ENCODE measurements around the gene PLCL1.

Gene PLCL1

GRCh38 chr2:198065322-198065721, 260.9 kb downstream of the PLCL1 start:
- DNase-seq (ENCODE audit: low read depth): no peak
- TF ChIP-seq MAX (IDR thresholded peaks at IDR 0.05; ENCODE audit: low read depth, low read length) (no peak), MYC (IDR thresholded peaks at IDR 0.05; ENCODE audit: low read depth, low read length) (no peak), POLR2A (IDR thresholded peaks at IDR 0.05; ENCODE audit: extremely low read depth, insufficient read length) (no peak), CTCF (IDR thresholded peaks at IDR 0.05; ENCODE audit: low read depth, low read length) (no peak)
- no peak overlapping the region for H3K4me3 ChIP-seq (ENCODE audit: low read depth, low read length)

GRCh38 chr2:198066597-198066996, 262.2 kb downstream of the PLCL1 start:
- TF ChIP-seq MAX (IDR thresholded peaks at IDR 0.05; ENCODE audit: low read depth, low read length) (no peak), POLR2A (IDR thresholded peaks at IDR 0.05; ENCODE audit: extremely low read depth, insufficient read length) (no peak), MYC (IDR thresholded peaks at IDR 0.05; ENCODE audit: low read depth, low read length) (no peak), CTCF (IDR thresholded peaks at IDR 0.05; ENCODE audit: low read depth, low read length) (no peak)

GRCh38 chr2:198072655-198073054, 268.3 kb downstream of the PLCL1 start:
- TF ChIP-seq MYC (IDR thresholded peaks at IDR 0.05; ENCODE audit: low read depth, low read length): no peak
- no peak for TF ChIP-seq MAX (IDR thresholded peaks at IDR 0.05; ENCODE audit: low read depth, low read length)
- no peak for TF ChIP-seq CTCF (IDR thresholded peaks at IDR 0.05; ENCODE audit: low read depth, low read length)
- TF ChIP-seq POLR2A (IDR thresholded peaks at IDR 0.05; ENCODE audit: extremely low read depth, insufficient read length): no peak
- DNase-seq (ENCODE audit: low read depth): no peak
- no peak overlapping the region for H3K4me3 ChIP-seq (ENCODE audit: low read depth, low read length)

More at GRCh38 chr2:198066597-198066996, 262.2 kb downstream of the PLCL1 start:
- DNase-seq (ENCODE audit: low read depth): no peak
- no peak overlapping the region for H3K4me3 ChIP-seq (ENCODE audit: low read depth, low read length)

GRCh38 chr2:198073253-198073652, 268.9 kb downstream of the PLCL1 start:
- TF ChIP-seq POLR2A (IDR thresholded peaks at IDR 0.05; ENCODE audit: extremely low read depth, insufficient read length) (no peak), CTCF (IDR thresholded peaks at IDR 0.05; ENCODE audit: low read depth, low read length) (no peak), MYC (IDR thresholded peaks at IDR 0.05; ENCODE audit: low read depth, low read length) (no peak), MAX (IDR thresholded peaks at IDR 0.05; ENCODE audit: low read depth, low read length) (no peak)
- no peak for DNase-seq (ENCODE audit: low read depth)

GRCh38 chr2:198077477-198077876, 273.1 kb downstream of the PLCL1 start:
- TF ChIP-seq MYC (IDR thresholded peaks at IDR 0.05; ENCODE audit: low read depth, low read length) (no peak), POLR2A (IDR thresholded peaks at IDR 0.05; ENCODE audit: extremely low read depth, insufficient read length) (no peak), MAX (IDR thresholded peaks at IDR 0.05; ENCODE audit: low read depth, low read length) (no peak), CTCF (IDR thresholded peaks at IDR 0.05; ENCODE audit: low read depth, low read length) (no peak)
- H3K4me3 ChIP-seq (ENCODE audit: low read depth, low read length): no peak overlapping the region
- no peak for DNase-seq (ENCODE audit: low read depth)

More at GRCh38 chr2:198073253-198073652, 268.9 kb downstream of the PLCL1 start:
- H3K4me3 ChIP-seq (ENCODE audit: low read depth, low read length): no peak overlapping the region
